AG09319 (cell line): ENCODE results near the gene RPS2.
"Not testable (repeated sequence)": the region's sequence is repeated elsewhere in the genome, so short reads cannot be mapped to it uniquely, and the experiment has no call there.

ENCODE experiments used
- DNase-seq: peaks from one replicate; pipeline ENCODE4 v3.0.0-alpha.2; 2010; ENCODE audit warnings: low read depth; ENCODE audit errors: extremely low read depth
- TF ChIP-seq, protein P1 (sequence below): IDR thresholded peaks from 2 replicates; pipeline ENCODE4 v1.5.1; 2011; ENCODE audit warnings: low read depth, mild to moderate bottlenecking, inconsistent platforms, low read length, moderate library complexity

Gene RPS2

DNA sequence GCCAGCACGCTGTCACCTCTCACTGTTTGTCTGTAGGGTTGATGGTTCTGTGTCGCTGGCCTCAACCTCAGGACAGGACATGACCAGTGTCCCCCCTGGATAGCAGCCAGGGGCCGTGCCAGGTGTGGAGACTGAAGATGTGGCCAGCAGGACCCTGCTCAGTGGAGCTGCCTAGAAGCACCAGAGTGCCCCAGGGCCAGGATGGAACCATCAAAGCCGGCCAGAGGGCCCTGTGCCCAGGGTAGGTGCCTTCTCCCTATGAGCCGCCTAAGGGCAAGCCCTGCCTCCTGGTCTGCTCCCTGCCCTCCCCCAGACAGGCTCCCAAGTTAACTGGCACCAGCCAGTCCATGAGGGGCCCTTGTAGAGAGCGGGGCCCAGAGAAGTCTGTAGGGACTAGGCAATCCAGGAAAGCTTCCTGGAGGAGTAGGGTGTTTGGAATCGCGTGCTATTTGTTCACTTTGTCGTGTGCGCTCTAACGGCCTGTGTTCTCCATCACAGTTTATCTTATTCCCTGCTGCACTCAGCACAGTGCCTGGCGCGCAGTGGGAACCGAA is 5.8 kb downstream of the RPS2 start:
- TF ChIP-seq, protein P1, sequence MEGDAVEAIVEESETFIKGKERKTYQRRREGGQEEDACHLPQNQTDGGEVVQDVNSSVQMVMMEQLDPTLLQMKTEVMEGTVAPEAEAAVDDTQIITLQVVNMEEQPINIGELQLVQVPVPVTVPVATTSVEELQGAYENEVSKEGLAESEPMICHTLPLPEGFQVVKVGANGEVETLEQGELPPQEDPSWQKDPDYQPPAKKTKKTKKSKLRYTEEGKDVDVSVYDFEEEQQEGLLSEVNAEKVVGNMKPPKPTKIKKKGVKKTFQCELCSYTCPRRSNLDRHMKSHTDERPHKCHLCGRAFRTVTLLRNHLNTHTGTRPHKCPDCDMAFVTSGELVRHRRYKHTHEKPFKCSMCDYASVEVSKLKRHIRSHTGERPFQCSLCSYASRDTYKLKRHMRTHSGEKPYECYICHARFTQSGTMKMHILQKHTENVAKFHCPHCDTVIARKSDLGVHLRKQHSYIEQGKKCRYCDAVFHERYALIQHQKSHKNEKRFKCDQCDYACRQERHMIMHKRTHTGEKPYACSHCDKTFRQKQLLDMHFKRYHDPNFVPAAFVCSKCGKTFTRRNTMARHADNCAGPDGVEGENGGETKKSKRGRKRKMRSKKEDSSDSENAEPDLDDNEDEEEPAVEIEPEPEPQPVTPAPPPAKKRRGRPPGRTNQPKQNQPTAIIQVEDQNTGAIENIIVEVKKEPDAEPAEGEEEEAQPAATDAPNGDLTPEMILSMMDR = no peak
- DNase-seq = no peak

DNA sequence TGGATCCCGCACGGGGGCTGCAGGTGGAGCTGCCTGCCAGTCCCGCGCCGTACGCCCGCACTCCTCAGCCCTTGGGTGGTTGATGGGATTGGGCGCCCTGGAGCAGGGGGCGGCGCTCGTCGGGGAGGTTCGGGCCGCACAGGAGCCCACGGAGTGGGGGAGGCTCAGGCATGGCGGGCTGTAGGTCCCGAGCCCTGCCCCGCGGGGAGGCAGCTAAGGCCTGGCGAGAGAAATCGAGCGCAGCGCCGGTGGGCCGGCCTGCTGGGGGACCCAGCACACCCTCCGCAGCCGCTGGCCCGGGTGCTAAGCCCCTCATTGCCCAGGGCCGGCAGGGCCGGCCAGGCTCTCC is 6.5 kb downstream of the RPS2 start:
- not testable (repeated sequence) for DNase-seq

DNA sequence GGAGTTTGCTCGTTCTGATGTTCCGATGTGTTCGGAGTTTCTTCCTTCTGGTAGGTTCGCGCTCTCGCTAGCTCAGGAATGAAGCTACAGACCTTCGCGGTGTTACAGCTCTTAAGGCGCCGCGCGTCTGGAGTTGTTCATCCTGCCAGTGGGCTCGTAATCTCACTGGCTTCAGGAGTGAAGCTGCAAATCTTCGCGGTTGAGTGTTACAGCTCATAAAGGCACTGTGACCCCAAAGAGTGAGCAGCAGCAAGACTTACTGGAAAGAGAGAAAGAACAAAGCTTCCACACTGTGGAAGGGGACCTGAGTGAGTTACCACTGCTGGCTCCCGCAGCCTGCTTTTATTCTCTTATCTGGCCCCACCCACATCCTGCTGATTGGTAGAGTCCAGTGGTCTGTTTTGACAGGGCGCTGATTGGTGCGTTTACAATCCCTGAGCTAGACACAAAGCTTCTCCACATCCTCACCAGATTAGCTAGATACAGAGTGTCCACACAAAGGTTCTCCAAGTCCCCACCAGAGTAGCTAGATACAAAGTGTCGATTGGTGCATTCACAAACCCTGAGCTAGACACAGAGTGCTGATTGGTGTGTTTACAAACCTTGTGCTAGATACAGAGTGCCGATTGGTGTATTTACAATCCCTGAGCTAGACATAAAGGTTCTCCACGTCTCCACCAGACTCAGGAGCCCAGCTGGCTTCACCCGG is 7.0 kb downstream of the RPS2 start:
- DNase-seq = not testable (repeated sequence)

DNA sequence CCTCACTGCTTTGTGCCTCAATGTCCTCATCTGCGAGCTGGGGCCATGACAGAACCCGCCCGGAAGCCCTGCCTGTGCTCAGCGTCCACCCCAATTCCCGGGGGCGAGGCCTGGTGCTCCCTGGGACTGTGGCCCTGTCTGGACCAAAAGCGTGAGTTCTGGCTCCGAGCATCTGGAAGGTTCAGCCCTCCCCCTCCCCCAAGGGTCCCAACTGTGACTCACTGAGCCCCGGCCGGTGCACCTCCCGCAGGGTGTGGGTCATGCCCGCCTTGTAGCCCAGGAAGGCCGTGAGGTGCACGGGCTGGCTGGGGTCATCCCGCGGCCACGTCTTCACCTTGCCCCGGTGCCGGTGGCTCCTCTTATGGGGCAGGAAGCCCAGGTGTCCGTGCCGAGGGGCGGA is 10.9 kb downstream of the RPS2 start:
- no peak for DNase-seq
- TF ChIP-seq, protein P1 = no peak

DNA sequence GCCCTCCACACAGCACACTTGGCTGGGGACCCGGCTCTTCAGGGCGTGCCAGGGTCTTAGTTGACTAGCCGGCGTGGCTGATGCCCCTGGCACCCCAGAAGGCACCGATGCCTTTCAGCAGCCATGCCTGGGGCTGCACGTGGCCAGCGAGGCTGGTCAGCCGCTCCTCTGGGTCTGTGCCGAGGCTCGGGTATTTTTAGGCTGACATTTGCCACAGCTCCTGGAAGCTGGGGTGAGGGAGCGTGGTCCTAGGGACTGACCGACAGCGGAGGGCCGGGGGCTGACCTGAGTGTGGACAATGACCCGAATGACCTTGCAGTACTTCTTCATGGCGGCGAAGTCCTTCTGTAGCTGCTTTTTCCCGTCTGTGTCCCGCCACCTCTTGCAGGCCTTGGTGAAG is 14.1 kb downstream of the RPS2 start:
- no peak for DNase-seq
- TF ChIP-seq, protein P1 = no peak

DNA sequence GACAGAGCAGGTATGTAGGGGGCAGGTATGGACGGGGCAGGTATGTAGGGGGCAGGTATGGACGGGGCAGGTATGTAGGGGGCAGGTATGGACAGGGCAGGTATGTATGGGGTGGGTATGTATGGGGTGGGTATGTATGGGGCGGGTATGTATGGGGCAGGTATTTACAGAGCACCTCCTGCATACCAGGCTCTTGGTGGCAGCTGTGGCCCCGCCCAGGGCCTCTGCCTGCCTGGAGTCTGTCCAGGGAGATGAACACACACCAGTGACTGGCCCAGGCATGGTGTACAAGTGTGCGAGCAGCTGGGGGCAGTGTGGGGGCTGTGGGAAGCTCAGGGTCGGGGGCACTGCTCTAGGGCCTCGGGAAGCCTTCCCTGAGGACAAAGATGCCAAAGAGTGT is 14.6 kb downstream of the RPS2 start:
- DNase-seq = no peak
- TF ChIP-seq, protein P1 = no peak

DNA sequence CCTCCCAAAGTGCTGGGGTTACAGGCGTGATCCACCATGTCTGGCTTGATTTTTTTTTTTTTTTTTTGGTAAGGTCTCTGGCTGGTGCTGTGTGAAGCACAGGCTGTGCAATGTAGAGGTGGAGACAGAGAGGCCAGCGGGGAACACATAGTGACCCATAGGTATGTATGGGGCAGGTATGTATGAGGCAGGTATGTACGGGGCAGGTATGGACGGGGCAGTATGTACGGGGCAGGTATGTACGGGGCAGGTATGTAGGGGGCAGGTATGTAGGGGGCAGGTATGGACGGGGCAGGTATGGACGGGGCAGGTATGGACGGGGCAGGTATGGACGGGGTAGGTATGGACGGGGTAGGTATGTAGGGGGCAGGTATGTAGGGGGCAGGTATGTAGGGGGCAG is 15.1 kb downstream of the RPS2 start:
- TF ChIP-seq, protein P1 = no peak
- no peak for DNase-seq

DNA sequence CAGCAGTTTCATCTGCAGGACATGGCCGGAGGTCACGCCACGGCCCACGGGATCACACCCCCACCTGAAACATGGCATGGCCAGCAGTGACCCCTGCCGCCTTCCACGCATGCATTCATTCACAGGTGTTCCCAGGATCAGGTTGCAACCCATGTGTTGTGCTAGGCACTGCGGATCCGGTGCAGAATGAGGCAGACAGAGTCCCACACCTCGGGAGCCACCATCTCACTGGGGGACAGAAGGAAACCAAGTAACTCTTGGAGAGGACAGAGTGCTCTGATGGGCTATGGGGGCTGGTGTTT is 17.3 kb downstream of the RPS2 start:
- no peak for DNase-seq
- TF ChIP-seq, protein P1 = no peak
